Ovary (tissue), 3 donors: ENCODE results near the gene AGBL4.

Experiments
- EP300 ChIP-seq: sonication (generic); formaldehyde crosslinking; IDR thresholded peaks from one replicate; pipeline ENCODE4 v1.6.1; 2017; ENCODE audit warnings: antibody characterized with exemption
- POLR2A ChIP-seq: fragments of 450-650 bp; IDR thresholded peaks from one replicate; pipeline ENCODE4 v1.6.1; 2017; ENCODE audit warnings: antibody characterized with exemption, mild to moderate bottlenecking, moderate library complexity
- TF ChIP-seq, protein P1 (sequence below), 3 donors: fragments of 450-650 bp in 2 of 3; fragments of 200-600 bp in 1 of 3; IDR thresholded peaks; one replicate each; pipeline versions ENCODE4 v1.5.1 to v1.8.0; 2016 to 2022; ENCODE audit warnings: antibody characterized with exemption in 3 of 3, mild to moderate bottlenecking in 1 of 3
- donor health status: DM: no; HTN: no; CAD: no.

GRCh38 chr1:48924099-48924498 is 1099.7 kb downstream of the AGBL4 start:
- TF ChIP-seq POLR2A (no peak), EP300 (no peak)
- TF ChIP-seq, protein P1, sequence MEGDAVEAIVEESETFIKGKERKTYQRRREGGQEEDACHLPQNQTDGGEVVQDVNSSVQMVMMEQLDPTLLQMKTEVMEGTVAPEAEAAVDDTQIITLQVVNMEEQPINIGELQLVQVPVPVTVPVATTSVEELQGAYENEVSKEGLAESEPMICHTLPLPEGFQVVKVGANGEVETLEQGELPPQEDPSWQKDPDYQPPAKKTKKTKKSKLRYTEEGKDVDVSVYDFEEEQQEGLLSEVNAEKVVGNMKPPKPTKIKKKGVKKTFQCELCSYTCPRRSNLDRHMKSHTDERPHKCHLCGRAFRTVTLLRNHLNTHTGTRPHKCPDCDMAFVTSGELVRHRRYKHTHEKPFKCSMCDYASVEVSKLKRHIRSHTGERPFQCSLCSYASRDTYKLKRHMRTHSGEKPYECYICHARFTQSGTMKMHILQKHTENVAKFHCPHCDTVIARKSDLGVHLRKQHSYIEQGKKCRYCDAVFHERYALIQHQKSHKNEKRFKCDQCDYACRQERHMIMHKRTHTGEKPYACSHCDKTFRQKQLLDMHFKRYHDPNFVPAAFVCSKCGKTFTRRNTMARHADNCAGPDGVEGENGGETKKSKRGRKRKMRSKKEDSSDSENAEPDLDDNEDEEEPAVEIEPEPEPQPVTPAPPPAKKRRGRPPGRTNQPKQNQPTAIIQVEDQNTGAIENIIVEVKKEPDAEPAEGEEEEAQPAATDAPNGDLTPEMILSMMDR (IDR thresholded peaks at IDR 0.05), result no peak
